GM23248 (cell line): ENCODE results near the gene CMAS.

Experiments
- EZH2 ChIP-seq: fragments of 200-600 bp; sonication (generic); IDR thresholded peaks from 2 replicates; pipeline ENCODE4 v1.6.1; 2018; ENCODE audit warnings: antibody characterized with exemption, mild to moderate bottlenecking; ENCODE audit not compliant: insufficient read depth, poor library complexity, severe bottlenecking
- EZH2phosphoT487 ChIP-seq: fragments of 200-600 bp; sonication (generic); IDR thresholded peaks from 2 replicates; pipeline ENCODE4 v1.6.1; 2018; ENCODE audit warnings: antibody characterized with exemption, moderate library complexity, mild to moderate bottlenecking, low read depth; ENCODE audit not compliant: insufficient read depth

GRCh38 chr12:22059976-22060647, 14.1 kb downstream of the CMAS start:
- TF ChIP-seq EZH2 (no peak), EZH2phosphoT487 (no peak)
